ENCODE data around the gene TAMALIN.

GRCh38 chr12:52042706-52043385, 36.1 kb downstream of the TAMALIN start:
- TF ChIP-seq, protein P1, sequence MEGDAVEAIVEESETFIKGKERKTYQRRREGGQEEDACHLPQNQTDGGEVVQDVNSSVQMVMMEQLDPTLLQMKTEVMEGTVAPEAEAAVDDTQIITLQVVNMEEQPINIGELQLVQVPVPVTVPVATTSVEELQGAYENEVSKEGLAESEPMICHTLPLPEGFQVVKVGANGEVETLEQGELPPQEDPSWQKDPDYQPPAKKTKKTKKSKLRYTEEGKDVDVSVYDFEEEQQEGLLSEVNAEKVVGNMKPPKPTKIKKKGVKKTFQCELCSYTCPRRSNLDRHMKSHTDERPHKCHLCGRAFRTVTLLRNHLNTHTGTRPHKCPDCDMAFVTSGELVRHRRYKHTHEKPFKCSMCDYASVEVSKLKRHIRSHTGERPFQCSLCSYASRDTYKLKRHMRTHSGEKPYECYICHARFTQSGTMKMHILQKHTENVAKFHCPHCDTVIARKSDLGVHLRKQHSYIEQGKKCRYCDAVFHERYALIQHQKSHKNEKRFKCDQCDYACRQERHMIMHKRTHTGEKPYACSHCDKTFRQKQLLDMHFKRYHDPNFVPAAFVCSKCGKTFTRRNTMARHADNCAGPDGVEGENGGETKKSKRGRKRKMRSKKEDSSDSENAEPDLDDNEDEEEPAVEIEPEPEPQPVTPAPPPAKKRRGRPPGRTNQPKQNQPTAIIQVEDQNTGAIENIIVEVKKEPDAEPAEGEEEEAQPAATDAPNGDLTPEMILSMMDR (IDR thresholded peaks at IDR 0.05), result no peak
- TF ChIP-seq POLR2AphosphoS5 (IDR thresholded peaks at IDR 0.05), result no peak
- TF ChIP-seq POLR2A (IDR thresholded peaks at IDR 0.05), result no peak
- no peak for TF ChIP-seq EP300 (IDR thresholded peaks at IDR 0.05)

Data from gastroesophageal sphincter (tissue), 3 donors.